NCI-H82 (cell line): ENCODE data around the gene TGM6.

Source experiments
- DNase-seq: peaks from one replicate; lab custom pipeline; 2025; lab: John Stamatoyannopoulos, UW

TGM6 gene

DNA sequence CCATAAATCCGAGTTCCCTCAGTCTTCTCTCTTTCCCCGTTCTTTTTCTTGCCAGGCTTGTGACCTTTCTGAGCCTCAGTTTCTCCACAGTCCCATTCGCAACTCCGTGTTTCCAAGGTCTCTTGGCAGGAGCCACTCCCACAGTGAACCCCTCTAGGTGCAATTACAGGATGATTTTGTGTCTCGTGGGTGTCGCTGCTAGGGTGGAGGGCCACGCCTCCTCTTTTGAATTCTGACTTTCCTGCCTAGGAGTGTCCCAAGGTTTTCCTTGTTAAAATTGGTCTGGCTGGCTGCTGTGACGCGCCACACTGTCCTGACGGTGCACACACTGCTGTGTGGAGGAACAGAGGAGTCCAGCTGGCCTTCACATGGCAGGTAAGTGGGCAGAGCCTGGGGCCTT lies at the start of gene TGM6:
Gene TGM6 (plus strand): TSS at position 301 of the 400 bp plus-strand sequence. CDS start 68 bp downstream, at position 369.
- DNase-seq, result no peak

DNA sequence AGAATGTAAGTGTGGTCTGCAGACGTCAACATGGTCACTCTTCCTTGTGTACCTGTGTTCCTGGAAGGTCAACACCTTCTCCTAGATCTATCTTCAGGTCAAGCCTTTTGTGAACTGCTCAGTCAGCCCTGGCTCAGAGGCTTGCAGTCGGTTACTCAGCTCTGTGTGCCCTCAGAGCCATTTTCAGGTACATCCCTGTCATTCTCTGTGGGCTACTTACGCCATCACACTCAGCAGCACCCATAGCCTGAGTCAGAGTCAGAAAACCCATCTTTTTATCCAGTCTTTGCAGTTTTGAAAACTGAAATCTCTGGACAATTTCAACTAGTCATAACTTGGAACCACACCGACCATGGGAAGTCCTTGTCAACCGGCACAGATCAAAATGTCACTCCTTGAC lies 49.6 kb upstream of the TGM6 start:
- DNase-seq, result no peak

DNA sequence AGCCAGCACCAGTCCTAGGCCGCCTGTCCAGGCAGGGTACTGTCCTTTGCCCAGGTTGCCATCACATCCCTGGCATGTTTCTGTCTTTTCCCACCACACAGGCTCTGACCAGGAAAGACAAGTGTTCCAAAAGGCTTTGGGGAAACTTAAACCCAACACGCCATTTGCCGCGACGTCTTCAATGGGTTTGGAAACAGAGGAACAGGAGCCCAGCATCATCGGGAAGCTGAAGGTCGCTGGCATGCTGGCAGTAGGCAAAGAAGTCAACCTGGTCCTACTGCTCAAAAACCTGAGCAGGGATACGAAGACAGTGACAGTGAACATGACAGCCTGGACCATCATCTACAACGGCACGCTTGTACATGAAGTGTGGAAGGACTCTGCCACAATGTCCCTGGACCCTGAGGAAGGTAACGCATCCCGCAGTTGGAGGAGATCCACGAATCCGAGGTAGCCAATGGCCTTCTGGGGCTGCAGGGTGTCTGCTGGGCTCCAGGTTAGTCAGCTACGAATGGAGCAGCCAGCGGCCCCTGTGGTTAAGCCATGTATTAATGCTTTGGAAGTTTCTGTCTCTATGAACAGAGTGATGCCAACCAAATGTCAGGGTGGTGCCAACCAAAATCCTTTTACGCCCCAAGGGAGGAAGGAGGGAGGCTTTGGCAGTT lies 48.7 kb upstream of the TGM6 start:
- no peak for DNase-seq

DNA sequence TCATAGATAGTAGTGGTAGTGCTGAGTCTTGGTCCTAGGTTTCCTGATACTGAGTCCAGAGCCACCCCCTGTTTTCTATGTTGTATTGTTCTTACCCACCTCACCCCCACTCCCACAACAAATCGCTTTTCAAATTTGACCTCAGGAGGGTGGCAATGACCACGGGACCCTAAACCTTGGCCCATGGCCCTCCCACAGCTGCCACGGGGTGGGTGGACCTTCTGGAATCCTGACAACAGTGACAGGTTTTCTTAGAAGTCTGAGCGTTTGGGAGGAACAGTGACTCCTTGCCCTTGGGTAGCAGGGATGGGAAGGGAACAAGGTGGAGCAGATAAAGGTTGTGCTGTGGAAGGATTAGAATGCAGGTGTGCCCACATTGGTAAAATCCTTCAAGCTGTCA lies 48.0 kb upstream of the TGM6 start:
- DNase-seq, result no peak

DNA sequence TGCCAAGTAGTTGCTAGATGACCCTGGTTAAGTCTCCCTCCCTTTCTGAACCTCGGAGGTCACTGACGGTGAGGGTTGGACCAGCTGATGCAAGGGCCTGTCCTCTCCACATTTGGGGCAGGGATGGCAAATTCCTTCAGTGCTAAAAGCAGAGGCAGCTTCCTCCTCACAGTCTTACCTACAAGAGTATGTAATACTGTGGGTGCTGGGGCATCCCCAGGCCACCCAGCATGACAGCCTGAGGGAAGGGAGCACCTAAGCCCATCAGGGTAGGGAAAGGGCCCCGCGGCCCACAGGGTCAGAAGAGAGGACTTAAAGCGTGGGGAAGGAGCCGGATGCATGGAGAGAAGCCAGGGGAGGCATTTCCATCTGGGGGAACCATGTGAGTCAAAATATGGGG lies 46.9 kb upstream of the TGM6 start:
- no peak for DNase-seq

DNA sequence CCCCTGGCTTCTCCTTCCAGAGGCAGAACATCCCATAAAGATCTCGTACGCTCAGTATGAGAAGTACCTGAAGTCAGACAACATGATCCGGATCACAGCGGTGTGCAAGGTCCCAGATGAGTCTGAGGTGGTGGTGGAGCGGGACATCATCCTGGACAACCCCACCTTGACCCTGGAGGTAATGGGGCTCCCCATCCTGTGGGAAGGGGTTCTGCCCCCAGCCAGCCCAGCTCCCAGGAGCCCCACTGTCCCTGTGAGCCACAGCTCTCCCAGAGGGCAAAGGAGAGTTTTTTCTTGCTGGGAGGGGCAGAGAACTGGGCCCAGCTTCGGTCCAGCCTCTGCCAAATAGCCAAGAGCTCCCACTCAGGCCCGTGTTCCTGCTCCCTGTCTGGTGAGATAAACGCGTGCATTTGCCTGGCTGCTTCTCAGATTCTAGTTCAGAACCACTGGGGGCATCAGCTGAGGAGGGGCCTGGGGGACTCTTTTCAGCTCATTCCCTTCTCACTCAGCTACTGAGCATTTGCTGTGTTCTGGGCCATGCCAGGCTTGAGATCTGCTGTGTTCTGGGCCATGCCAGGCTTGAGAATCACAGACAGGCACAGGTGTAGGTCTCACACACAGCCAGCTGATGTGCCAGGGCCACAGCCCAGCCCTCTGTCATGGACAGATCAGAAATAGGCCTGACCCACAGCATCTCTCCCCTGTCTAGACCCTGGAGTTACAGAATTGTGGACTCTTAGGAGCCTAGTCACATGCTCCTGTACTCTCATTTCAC lies 45.4 kb upstream of the TGM6 start:
- no peak for DNase-seq

DNA sequence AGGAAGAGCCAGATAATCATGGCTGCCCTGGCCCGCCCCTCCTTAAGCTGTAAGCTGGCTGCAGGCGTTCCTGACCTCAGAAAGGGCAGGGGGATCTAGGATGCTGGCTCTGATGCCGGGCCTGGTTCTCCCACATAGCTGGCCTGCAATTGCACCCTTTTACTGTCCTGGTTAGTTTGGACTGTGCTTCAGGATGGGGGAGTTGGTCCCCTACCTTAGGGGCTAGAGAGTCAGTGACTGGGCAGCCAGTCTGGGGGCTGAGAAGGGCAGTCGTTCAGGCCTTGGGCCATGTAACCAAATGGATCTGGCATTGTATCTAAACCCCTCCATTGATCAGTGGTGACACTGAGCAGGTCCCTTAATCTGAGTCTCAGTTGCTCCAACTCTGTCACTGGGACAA lies 44.2 kb upstream of the TGM6 start:
- no peak for DNase-seq

DNA sequence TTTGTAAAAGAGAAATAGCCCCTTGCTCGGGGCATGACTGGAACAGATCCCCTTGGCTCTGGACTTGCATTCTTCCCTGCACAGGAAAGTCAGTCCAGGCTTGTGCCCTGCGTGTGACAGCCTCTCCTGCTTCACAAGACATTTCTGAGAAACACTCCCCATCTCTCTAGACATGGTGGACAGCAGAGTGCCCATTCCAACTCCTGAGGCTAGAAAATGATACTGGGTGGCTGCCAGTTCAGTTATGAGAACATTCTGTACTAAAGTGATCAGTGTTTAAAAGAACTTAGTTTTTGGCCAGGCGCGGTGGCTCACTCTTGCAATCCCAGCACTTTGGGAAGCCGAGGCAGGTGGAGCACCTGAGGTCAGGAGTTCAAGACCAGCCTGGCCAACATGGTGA lies 43.6 kb upstream of the TGM6 start:
- DNase-seq, result no peak

DNA sequence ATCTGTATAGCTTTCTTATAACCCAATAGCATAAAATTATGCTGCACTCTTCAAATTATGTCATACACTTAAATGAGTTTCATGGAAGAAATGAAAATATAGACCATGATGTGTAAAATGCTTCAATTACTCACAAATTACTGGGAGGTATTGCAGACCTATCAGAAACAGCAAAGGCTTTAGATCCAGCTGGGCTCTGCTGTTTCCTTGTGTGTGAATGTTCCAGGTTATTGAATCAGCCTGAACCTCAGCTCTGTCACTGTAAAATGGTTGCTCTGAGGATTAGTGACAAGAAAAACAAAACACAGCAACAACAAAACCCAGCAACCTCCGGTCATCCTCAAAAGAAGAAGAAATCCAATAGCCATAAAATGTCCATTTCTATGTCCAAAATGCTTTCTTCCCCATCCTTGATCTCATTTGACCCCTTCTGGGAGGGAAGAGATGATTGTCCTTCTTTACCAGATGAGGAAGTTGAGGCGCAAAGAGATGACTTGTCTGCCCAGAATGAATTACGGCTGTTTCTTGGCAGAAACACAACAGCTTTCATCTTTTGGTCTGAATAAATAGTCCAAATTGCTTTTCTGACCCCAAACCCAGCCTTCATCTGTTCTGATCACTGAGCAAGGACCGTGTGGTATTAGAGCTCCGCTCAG lies 42.2 kb upstream of the TGM6 start:
- no peak for DNase-seq

DNA sequence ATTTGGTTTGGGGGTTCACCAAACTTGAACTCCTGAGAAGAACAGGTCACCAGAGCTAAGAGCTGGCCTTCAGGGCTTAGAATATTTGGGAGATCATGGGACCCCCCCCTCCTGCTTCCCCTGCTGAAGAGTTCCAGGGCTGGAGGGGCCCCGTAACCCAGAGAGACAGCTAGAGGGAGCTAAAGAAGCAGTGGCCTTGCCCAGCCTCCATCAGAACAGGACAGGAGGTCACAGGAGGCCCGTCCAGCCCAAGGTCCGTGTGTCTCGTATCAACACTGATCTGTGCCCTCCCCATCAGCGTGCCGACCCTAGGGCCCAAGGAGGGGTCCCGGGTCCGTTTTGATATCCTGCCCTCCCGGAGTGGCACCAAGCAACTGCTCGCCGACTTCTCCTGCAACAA lies 40.6 kb upstream of the TGM6 start:
- no peak for DNase-seq

DNA sequence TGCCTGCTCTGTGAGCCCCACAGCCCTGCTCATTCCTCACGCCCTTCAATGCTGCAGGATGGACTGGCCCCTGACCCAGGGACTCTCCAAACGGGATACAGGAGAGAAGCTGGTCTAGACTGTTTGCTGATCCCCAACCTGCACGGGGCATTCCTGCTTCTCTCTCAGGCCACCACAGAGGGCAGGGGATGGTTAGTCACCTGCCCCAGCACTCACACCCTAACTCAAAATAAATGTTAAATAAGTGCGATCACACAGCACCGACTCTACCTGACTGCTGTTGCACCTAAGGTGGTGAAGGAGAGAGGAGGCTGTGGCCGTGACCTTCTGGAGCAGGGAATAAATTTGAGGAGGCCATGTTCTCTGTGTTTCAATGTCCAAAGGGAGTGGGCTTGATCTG lies 39.9 kb upstream of the TGM6 start:
- DNase-seq, result no peak

DNA sequence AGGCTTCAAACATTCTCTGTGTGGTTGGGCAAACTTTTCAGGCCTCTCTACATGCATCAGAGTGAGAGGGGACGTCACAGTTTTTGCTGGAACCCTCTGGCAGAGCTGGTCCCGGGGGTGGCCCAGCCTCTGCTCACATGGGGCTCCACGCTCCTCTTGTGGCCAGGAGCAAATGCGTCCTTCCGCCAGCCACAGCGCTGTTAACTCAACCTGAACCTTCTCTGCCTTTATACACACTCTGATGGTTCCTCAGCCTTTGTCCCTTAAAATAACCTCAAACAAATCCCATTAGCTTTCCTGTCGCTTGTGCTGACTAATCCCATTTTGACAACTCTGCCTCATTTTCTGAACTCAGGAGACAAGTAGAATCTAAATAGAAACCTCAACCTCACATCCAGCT lies 39.4 kb upstream of the TGM6 start:
- peak; percentile 79 for DNase-seq

DNA sequence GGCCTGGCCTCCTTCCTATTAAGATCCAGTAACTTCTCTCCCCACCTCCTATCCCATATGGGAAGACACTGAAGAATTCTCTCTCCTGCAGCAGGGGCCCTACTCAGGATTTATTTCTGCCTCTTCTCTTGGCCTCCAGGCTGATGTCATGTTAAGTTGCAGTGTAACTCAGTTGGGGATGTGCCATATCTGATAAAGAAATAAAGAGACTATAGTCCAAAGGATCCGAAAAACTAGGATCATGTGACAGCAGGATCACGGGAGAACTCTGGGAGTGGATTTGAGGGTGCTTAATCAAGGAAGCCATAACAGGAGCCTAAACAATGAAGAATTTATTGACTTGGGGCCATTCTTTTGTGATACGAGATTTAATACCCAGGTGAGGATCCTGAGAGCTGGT lies 38.5 kb upstream of the TGM6 start:
- DNase-seq, result no peak

DNA sequence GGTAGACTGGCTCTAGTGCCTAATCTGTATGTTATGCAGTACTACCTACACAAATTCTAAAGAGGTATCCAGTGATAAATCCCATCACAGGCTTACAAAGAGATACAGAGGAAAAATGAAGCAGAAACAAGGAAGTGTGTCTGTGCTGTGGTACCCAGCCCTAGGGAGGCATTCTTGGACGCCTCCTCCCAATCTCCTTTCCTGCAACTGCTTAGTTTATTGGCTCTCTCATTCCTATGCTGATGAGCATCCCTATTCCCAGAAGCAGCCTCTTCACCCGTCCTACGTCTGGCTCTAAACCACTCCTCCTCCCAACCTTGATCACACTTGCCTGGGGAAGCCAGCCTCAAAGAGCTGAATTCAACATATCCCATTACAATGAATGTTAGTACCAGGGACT lies 34.5 kb upstream of the TGM6 start:
- no peak for DNase-seq

DNA sequence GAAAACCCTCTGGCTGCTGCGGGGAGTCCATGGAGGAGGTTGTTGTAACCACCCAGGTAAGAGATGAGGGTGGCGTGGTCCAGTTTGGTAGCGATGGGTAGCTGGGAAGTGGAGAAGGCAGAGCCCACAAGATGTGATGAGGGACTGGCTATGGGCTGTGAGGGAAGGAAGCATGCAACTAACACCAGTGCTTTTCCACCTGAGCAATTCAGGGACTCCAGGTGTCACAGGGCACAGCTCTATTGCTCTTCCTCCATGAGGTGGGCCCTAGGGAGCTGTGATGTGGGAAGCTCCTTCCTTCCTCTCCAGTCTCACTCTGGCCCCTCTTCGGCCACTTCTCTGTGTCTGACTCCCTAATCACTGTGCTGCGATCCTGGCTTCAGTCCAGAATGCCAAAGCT lies 32.4 kb upstream of the TGM6 start:
- DNase-seq, result no peak

DNA sequence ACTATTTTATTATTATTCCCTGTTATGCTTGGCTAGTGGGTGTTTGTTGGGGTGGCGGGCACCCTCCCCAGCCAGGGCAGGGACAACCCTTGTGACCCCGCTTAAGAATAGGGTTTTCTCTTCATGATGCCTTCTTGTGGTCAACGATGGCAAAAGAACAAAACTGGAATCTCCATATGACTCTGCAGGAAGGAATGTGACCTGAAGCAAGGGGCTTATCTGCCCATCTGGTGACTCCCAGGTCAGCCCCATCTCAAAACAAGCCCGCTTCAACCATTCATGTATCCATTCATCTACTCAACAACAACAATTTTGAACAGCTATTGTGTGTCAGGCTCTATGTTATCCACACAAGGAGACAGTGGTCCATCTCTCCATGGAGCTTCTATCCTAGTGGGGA lies 30.9 kb upstream of the TGM6 start:
- peak; percentile 14 for DNase-seq

DNA sequence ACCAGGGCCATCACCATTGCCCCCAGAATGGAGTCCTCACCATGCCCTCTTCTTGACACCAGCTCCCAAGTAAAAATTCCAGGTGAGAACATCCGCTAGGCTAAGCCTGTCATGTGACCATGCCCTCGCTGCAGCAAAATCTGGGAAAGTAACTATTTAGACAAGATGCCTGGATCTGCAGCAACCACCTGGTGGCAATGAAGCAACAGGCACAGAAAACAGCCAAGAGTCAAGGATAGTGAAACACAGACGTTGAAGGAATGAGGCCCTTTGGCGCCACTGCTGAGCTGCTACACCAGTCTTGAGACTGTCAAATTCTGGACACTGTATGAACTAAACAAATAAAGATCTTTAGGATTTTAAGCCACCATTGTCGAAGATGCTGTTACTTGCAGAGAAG lies 30.1 kb upstream of the TGM6 start:
- no peak for DNase-seq

DNA sequence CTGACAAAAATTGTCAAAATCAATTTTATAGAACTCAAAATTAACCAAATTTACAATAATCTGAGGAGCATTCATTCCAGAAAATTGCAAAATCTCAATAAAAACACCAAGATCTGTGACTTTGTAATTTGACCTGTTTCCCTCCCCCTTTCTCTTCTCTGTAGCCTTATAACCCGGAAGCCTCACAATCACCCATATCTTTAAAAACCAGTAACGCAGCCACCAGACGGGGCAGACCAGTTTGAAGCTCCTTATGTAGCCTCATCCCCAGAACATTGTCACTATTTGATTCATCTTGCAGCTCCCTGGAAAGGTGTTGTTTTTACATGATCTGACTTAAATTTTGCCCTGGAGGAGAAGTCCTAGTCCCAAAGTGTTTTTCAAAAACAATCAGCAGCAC lies 27.5 kb upstream of the TGM6 start:
- no peak for DNase-seq

DNA sequence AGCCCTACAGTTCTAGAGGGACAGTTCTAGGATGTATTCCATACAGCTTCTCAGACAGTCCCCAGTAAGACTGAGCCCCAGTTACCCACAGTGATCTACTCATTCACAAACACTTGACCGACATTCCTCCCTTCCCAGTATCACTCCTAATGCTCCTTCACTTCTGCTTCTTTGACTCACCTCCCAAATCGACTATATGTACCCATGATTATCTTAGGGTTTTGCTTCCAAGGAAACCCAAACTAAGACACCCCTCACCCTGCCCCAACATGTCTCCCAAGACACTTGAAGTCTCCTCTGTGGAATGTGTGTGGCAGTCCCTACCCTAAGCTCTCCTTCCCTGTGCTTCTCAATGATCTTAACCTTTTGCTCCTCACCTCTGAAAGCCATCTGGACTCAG lies 23.6 kb upstream of the TGM6 start:
- DNase-seq, result no peak

DNA sequence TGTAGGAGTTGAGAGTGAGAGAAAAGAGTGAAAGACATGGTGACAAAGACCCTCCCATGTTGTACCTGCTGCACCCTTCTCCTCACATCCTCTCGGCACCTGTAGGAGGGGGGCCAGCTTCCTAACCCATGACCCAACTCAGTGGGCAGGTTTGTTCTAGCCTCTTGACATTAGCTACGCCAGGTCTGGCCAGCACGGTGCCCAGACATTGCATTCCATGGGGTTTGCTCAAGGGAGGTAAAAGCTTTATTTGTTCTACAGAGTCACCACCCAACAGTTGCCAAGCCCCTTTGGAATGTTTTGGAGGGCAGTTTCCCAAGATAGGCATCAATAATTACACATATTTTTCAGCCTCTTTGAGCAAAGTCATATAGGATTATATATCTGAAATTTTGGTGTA lies 22.7 kb upstream of the TGM6 start:
- no peak for DNase-seq

DNA sequence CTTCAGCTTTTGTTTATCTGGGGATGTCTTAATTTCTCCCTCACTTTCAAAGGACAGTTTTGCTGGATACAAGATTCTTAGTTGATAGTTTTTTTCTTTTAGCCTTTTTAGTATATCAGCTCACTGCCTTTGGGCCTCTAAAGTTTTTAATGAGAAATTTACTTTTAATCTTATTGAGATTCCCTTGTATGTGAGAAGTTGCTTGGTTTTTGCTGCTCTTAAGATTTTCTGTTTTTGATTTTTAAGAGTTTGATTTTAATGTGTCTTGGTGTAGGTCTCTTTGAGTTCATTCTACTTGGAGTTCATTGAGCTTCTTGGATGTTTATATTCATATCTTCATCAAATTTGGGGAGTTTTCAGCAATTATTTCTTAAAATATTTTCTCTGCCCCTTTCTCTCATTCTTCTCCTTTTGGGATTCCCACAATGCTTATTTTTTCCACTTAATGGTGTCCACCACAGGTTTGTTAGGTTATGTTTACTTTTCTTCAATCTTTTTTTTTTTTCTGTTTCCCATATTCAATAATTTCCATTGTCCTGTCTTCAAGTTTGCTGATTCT lies 19.6 kb upstream of the TGM6 start:
- no peak for DNase-seq

DNA sequence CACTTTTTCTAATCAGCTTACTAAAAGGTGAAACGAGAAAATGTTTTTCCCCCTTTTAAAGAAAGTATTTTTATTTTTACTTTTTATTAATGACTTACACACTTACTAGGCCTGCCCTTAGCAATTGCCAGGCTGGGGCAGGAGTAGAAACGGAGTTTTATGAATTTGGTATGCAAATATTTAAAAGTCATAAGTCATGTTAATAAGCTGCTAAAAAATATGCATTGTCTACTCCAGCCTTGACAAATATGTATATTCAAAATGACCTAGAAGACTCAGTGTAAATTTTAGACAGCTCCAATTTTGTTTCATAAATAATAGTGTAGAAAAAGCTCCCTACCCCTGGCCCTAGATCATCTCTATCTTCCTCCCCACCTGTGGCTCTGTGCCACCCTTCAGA lies 17.5 kb upstream of the TGM6 start:
- no peak for DNase-seq

DNA sequence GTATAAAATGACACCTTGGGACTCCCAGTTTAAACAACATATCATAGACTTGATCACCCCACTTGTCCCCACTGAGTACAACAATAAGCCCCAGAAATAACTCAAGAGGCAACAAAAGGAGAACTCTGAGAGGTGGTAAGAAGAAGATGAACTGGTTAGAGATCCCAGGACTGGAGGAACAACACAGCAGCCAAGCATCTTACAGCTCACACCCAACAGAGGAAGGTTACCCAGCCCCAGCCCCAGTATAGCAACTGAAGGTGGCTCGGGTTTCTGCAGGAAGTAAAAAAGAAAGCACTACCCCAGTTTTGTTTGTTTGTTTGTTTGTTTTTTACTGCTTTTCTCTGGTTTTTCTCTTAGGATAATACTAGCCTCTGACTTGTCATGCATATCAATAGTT lies 17.1 kb upstream of the TGM6 start:
- DNase-seq, result no peak
